Epithelial cell of proximal tubule (primary cell): Measurements from ENCODE around the gene PTPRU. TPM values are rescaled to one million over a fixed set of nuclear protein-coding genes. Genes with fewer than 3 reads are reported as not detected.

Experiments used
- DNase-seq: peaks from one replicate; pipeline ENCODE4 v3.0.0-alpha.2; 2011; ENCODE audit warnings: low read depth
- H3K4me3 ChIP-seq: 2 replicates; pipeline ENCODE4 v1.5.1; 2011; ENCODE audit warnings: low read depth, mild to moderate bottlenecking, low read length
- CTCF ChIP-seq: conservative IDR thresholded peaks from 2 replicates; pipeline ENCODE4 v1.5.1; 2012; ENCODE audit warnings: low read depth, mild to moderate bottlenecking, low read length
- total RNA-seq: library from RNA; depleted of rRNA; stranded (reverse); fragments of >200 nt; gene quantifications from 2 replicates; pipeline ENCODE4 v1.2.3, GENCODE V29; 2015

The PTPRU gene
- total RNA-seq, 1 donor from 2014 or later: 44.7 TPM

DNA sequence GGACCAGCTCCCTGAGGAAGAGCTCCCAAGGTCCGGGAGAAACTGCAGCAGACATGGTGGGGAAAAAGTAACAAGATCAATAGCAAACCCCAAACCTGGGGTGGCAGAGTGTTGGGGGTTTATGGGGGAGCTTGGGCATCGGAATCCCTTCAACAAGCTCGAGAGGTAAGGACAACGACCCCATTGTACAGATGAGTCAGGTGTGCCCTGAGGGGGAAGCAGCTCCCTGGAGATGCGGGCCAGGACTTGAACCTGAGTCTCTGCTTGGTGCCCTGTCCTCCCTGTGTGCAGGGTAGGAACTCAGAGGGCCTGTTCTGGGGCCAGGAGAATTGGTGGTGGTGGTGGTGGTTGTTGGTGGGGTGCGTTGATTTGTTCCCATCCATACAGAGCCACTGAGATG, 125.4 kb downstream of the PTPRU start:
- H3K4me3 ChIP-seq: no peak overlapping the region
- no peak for TF ChIP-seq CTCF
- DNase-seq: no peak

DNA sequence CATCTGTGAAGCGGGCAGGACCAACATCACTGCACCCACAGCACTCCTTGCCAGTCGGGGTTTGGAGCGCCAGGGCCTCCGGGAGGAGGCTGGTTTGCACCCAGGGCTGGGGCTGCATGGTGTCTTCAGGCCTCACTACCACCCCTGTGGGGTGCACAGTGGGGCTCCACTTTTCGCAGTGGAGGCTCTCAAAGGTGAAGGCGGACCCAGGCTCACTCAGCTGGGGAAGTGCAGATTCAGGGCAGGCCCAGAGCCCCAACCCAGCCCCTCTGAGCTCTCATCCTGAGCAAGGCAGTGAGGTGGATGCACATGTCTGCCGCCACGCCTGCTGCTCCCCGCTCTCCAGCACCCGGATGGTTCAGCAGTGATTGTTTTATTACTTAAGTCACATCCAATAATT, 125.8 kb downstream of the PTPRU start:
- TF ChIP-seq CTCF: no peak
- H3K4me3 ChIP-seq: no peak overlapping the region
- DNase-seq: no peak

GRCh38 chr1:29362764-29363163, 126.4 kb downstream of the PTPRU start:
- DNase-seq: no peak
- H3K4me3 ChIP-seq: no peak overlapping the region
- no peak for TF ChIP-seq CTCF

DNA sequence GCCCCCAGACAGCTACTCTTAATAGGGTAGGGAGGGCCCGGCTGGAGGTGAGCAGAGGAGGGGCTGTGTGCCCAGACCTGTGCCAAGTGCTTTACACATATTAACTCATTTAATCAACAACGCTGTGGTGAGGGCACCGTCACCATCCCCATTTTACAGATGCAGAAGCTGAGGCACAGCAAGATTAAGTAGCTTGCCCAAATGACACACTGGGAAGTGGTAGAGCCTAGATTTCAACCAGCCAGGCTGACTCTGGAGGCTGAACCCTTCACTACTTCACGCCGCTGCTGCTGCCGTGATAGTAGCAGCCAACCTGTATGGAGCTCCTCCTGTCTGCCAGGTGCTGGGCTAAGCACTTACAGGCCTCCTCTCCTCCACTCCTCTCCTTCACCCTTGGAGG, 127.2 kb downstream of the PTPRU start:
- no peak for DNase-seq
- H3K4me3 ChIP-seq: no peak overlapping the region
- no peak for TF ChIP-seq CTCF

- no peak for DNase-seq
- no peak overlapping the region for H3K4me3 ChIP-seq
- no peak for TF ChIP-seq CTCF
Observed at GRCh38 chr1:29364101-29364678, 127.9 kb downstream of the PTPRU start.

DNA sequence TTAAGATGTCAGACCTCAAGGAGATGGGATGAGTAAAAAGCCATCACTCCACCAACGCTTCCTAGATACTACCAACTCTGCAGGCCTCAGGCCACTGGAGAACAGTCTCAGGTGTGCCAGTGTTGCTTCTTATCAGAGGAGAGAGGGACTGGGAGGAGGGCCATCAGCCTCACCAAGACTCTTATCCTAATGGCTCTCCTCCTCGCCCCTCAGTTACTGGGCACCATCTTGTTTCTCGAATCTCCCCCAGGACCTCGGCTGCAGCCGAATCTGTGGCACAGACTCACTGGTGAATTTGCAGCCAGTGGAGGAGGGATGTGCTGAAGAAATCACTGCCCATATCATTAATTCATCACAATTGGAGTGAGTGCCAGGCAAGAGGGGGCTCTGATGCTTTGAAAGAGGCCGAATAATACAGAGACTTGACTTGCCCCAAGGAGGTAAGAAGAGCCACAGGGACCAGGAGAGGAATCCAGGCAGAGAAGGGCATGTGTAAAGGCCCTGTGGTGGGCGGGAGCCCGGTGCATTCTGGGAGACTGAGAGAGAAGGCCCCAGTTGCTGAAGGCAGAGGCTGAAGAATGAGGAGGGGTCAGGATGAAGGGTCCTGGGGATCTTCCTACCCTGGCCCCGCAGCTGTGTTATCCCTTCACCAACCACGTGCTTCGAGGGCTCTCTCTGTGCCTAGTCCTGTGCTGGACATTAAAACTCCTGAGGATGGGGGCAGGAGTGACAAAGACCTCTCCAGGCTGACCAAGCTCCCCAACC, 129.8 kb downstream of the PTPRU start:
- no peak overlapping the region for H3K4me3 ChIP-seq
- TF ChIP-seq CTCF: no peak
- no peak for DNase-seq
